GM19238 (cell line): Measurements from ENCODE around the gene TOX3.

ENCODE experiments used
- DNase-seq: peaks from one replicate; pipeline ENCODE4 v3.0.0; 2011; ENCODE audit warnings: low spot score; ENCODE audit not compliant: insufficient read length

The TOX3 gene

DNA sequence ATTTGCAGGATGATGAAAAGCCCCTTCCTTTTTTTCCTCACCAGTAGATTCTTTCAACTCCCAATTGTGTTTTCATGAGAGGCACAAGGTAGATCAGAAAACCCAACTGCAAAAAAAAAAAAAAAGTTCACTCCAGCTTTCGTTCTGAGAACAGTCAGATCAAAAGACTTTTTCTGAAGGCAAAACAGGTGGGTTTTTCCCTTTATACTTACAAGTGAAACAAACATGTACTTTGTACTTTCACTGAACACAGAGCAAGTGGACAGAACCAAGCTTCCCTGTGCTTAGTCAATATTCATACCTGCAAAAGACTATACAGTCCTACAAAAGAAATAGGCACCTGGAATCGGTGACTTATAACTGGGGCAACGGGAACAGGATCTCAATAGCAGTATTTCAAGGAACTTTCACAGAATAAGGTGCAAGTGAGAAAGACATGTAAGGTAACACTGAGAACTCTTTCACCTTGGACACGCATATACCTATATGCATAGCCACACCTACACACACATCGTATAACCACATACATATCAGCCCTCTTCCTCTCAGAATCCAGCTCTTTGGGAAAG lies 54.1 kb downstream of the TOX3 start:
- peak; percentile 3 for DNase-seq

DNA sequence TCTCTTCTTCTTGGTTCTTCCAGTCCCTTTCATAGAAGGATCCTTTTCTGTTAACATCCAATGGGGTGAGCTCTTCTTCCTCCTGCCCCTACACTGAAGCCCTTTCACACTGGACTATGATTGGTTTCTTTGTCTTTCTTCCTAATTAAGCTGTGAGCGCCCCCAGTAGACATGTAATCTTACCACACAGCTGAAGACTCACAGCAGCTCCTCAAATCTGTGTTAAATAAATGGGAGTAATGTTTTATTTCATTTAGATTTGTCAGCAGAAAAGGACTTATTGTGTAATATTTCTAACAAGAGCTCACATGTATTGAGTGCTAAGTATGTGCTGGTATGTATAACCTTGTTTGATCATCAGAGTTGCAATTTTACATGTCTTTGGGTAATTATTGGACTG lies 55.7 kb downstream of the TOX3 start:
- DNase-seq = no peak

DNA sequence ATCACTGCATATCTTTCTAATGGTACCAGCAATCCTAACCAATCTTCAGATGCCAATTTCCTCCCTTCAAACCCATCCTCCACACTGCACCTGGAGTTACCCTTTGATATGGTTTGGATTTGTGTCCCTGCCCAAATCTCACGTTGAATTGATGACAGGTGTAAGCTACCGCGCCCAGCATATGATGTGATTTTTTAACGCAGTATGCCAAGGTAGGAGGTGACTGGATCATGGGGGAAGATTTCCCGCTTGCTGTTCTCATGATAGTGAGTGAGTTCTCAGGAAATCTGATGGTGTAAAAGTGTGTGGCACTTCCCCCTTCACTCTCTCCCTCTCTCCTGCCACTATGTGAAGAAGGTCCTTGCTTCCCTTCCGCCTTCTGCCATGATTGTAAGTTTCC lies 57.0 kb downstream of the TOX3 start:
- no peak for DNase-seq

DNA sequence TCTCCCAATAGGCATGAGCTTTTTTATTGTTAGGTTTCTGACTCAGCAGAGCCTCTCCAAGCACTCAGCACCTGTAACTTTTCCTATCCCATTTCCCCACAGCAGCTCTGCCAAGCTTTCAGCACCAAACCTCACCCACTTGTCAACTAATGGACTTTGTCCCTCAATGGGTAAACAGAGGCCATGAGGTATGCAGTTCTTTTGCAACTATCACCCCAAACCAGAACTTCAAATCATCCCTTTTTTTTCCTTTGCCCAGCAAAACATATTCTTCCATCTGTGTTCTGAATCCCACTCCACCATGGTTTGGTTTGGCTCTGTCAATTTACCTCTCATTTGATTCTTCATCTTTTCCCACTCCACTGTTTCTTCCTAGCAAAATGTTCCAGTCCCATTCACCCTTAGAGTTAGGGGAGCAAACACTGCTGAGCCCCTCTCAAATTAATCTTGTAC lies 58.1 kb downstream of the TOX3 start:
- no peak for DNase-seq

DNA sequence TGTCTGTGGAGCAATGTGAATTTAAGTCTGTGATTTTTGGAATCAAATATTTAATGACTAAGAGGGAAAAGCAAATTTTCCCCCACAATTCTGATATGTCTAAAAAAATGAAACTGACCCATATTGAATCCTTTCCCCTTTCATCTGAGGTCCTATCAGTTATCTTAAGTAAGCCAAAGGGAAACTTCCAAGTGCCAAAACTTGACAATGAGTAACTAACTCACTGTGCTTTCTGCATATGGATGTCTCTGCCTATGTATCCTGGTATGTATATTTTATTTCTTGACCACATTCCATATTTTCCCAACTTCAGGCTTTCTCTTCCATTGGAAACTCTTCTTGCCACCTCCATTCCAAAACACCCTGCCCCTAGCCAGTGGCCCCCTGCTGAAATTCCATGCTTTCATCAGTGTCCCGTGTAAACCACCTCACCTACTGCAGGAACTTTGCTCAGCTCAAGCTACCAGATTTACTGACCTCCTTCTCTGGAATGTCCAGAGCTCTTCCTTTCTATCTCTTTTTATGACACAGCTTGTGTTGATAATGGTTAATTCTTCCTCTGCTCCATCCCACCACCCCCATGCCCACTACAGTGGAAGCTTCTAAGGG lies 59.0 kb downstream of the TOX3 start:
- DNase-seq = no peak

DNA sequence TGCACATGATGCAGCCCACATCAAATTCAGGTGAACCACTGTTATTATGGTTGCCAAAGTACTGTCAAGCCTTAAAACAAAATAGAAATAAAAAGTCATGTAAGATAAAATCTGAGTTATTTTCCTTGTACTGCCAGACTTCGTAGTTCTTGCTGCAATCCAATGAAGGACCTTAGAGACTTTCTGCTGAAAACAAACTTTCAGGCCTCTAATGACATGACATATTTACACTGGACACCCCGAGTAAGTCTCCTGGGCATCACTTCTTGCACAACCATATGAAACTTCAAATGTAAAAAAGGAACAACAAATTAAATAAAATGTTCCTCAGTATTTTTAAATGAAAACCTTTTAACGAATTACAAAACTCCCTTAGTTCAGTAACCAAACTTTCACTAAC lies 66.7 kb downstream of the TOX3 start:
- no peak for DNase-seq

DNA sequence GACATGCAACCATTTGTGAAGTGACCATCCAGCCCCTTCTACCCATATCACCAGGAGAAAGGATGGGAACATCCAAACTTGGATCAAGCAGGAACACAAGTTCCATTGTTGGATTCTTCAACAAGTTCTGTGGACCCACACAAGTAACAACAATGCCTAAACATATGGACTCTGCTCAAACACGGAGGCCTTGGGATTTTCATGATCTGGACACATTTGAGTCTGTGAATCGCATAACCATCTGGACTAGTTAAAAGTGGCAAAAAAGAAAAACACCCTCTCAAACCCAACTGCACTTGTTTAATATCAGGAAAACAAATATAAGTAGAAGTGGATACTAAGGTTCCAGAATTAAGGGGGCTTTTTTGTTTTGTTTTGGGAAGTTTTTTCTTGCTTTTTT lies 70.8 kb downstream of the TOX3 start:
- DNase-seq = no peak

DNA sequence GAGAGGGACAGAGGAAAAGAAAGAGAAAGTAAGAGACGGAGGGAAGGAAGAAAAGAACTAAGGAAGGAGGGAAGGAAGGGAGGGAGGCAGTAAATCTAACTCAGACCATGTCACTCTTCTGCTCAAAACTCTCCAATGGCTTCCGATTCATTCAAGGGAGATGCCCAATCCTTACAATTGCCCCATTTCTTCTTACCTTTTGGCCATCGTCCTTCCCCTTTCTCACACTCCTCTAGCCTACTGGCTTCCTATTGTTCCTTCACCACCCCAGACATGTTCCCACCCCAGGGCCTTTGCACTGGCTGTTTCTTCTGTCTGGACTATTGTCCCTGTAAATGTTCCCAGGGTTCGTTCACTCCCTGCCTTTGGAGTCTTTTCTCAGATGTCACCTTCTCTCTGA lies 72.3 kb downstream of the TOX3 start:
- no peak for DNase-seq

DNA sequence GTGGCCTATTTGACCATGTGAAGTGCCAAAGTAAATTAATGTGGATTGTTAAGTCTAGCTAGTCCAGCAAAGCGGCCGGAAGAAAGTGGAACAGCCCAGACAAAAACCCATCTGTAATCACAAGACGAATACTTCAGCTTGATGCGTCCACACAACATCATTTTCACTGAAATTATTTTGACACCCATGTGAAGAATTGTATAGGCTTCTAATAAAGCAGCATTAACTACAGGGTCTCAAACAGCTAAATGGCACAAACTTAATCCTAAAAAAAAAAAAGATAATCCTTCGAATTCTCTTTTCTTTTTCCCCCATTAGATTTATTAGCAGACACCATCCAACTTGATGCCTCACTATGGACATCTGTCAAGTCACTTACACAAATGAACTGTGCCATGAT lies 73.8 kb downstream of the TOX3 start:
- DNase-seq = no peak

DNA sequence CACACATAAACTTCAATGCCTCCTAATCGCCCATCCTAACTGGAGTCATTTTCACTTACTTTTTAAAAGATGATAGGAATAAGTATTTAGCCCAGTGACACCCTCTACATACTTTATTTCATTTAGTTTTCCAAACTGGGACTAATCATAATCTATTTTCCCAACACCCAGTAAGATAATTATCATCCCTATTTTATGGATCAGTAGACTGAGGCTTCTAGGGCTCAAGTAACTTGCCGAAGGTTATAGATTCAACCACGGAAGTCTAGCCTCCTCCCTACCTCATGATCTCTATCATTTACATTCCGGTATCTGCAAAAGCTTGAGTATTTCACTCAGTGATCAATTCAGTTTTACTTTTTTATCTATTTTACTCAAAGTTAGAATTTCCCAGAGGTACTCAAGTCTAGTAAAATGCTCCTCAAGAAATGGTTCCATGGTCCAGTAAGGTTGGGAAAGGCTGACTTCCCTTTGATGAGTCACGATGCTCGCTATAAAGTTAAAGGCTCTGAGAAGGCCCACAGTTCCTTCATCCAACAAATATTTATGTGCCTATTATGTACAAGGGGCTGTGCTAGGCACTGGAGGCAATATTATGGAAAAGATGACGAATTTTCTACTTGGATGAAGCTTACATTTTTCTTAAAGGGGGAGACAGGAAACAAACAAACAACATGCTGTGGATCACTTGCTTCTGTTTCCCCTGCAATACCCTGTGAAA lies 75.1 kb downstream of the TOX3 start:
- DNase-seq = no peak

DNA sequence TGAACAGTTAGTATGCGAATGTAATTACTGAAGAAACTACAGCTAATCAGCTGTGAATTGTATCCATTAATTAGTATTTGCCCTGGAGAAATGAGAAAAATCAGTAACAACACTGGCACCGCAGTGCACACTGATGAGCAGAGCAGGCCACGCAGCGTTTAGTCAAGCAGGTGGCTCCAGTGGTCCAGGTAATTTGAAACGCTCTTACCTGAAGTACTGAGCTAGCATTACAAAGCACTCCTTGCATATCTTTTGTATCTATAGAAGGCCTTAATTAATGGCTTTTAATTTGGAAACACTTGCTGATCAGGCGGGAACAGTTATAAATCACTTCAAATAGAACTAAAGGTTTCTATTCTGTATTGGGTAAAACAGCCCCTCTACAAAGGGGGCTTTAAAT lies 76.4 kb downstream of the TOX3 start:
- DNase-seq = no peak

DNA sequence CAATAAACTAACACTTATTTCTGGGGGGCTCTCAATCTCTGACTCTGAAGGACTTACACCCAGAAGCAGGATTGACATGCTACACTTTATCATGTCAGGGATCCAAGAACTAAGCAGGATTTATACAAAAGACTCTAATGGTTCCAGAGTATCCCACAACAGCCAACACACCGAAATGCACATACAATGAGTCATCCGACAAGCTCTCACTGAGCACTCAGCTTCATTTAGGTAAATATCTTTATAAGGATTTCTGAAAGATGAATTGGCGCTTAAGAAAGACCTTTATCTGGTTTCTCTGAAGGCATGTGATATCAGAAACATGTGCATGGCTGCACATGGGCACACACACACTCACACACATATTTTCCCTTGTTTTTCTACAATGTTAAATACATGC lies 77.2 kb downstream of the TOX3 start:
- DNase-seq = no peak

DNA sequence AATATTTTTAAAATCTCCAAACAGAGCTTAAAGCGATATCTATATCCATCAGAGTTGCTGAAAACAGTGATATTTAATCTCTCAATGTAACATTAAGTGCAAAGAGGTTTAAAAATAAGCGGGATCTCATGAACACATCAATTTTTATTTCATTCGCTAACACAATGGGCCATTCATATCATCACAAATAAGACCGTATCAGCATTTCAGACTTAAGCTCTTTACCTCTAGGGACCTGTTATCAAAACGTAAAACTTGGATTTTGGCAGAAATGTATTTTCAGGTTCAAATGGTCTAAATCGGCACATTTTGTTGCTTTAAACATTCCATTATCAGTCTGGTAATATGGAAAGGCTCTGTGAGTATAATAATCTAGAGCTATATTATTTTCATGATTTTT lies 77.9 kb downstream of the TOX3 start:
- no peak for DNase-seq

DNA sequence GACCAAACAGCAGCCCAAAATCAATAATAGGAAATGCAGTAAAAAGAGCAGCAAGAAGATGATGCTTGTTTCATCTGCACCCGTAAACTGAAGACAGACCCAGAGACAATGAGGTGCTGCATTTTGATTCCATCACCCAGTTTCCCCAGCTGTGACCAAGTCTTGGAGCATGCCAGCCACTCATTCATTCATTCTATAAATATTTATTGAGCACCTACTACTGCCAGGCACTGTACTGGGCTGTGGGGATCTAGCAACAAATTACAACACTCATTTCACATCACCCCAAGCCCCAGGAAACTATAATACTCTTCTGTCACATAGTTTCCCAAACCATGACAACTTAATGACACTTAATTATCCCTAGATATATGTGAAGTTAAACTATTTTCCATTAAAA lies 79.2 kb downstream of the TOX3 start:
- DNase-seq = no peak

DNA sequence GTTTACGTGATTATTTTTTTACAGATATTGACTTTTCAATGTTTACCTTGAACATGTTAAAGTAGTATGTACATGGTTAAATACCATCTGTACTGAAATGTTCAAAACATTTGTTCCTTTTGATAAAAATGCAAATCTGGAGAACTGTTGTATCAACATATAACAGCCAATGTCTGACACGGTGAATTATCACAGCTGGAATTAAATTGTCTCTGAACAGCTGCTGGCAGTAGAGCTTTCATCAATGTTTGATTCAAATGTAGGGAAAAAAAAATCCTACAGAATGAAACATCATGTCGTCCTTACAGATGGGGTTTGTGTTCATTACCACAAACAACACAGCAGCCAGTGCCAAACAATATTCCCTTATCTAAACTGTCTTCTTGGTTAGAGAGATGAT lies 79.9 kb downstream of the TOX3 start:
- no peak for DNase-seq

DNA sequence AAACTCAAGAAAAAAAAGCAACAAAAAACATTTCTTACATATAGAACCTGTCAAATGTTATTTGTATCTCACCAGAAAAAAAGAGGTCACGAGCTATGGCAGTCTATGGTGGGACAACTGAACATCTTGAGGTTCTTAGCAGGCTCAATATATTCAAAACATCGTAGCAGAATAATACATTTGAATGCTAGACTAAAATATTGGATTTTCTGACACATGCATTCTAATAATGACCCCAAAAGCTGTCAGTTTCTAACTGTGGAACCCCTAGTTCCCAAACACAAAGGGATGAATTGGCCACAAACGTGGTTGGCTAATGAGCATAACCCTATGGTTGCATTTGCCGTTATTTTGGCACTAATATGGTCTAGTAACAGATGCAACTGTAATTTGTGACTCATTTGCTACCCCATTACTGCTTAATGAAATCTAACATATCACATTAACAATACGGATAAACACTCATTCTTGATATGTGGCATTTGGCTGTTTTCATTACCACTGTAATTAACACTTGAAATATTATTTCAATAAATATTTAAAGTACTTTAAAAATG lies 81.2 kb downstream of the TOX3 start:
- no peak for DNase-seq

DNA sequence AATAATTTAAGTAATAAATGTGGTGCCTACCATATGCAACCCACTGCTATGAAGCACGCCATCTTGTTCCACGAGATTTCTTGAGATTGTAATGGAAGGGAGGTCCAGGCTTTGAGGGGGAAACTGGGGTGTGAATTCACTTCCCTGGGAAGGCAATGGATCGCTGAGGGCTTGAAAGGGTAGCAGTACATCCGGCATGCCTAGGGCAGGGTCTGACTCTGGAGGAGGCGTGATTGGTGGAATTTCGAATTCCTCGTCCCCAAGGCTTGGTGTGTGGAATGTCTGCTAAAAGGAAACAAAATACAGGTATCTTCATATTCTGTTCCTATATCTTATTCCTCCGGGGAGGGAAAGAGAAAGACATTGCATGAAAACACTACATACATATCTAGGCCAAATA lies 83.0 kb downstream of the TOX3 start:
- no peak for DNase-seq

DNA sequence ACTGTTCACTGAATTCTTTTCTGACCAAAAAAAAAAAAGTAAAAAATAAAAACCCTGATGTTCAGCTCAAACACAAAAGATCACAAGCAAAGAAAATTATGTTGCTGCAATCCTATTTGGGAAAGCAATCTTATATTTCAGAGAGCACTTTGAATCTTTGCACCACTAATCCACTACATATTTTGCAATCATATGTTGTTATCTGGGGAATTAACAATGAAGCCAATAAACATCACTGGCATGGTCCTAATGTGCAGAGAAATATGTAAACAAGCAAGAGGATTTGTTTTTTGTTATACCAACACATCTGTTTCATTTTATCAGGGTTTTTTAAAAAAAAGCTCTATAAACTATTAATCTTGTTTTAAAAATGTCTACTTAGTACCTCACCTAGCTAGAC lies 84.1 kb downstream of the TOX3 start:
- no peak for DNase-seq

DNA sequence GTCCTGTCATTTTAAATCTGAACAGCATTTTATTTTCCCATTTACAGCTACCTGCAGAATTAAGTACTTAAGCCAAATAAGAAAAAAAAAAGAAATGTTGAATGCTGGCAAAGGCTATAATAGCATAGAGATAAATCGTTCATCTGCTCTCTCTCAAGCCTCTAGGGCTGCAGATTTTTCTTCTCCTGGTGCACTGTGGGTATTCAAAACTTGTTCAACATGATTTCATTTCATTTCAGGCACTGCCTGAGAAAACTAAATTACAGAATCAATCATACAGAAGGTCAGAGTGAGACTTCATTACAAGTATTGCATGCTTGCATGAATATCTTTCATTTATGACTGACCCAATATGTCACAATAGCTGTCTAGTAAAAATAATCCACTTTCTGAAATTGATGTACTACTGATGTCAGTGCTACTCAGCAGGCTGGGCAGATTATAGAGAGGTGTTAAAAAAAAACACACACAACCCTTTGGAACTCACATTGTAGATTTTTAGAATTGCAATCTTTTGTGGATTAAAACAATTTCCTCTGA lies 86.2 kb downstream of the TOX3 start:
- DNase-seq = no peak

DNA sequence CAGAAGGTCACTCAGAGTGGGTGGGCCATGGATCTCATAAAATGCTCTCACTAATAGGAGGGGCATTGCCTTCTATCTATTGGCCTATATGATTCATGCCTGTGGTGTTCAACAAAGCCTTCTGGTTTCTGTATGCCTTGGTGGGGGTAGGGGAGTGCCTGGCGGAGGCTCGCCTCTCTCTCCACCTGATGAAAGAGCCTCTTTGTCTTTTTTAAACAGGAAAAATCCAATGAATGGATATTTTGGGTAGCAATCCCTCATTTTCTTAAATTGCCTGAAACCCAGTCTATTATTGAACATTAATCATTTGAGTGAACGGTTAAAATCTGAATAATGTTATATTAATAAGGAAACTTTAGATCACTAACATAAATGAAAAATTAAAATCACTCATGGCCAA lies 90.6 kb downstream of the TOX3 start:
- no peak for DNase-seq

DNA sequence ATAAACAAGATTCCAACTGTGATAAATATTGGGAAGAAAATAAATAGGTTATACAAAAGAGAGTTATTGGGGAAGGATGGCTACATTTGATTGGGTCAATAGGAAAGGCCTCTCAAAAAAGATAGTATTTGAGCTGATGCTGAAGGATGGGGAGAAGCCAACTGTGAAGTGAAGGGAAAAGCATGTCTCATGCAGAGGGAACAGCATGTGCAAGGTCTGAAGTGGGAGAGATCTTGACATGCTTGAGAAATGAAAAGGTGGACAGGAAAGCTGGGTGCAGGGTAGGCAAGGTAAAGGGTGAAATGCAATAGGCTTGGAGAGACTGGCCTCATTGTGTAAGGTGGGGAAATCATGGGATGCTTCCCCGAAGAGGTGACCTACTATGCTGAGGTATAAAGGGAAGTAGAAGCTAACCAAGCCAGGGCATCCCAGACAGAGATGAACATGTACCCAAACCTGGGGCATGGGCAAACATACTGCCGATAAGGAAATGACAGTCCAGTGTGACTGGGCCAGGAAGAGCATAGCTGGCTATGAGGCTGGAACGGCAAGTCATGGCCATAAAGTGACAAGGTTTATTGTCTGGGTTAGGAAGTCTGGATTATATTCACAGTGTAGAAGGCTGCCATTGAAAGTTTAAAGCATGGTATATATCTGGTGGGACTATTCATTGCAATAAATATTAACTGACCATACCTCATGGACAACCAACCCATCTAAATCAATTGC lies 91.2 kb downstream of the TOX3 start:
- DNase-seq = no peak

DNA sequence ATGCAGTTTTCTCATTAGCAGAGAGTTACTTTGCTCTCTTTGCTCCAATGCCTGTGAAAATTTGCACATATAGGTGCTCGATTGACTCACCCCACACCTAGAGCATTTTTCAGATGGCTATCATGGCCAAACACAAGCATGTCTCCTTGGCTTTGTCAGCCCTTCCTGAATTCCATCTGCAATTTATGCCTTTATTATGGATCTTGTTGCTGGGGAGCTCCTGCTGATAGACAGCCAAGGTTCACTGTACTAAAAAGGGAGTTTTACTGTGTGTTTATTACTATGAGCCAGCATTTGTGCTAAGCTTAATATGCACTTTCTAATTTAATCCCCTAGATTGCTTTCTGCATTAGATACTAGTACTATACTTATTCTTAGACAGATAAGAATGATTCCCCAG lies 93.3 kb downstream of the TOX3 start:
- DNase-seq = no peak
